NCI-H82 (cell line): ENCODE data around the gene IL4R.
A peak's percentile ranks its signal among the peaks of the same experiment; 100 is the strongest.

Experiments
- DNase-seq: peaks from one replicate; lab custom pipeline; 2025; lab: John Stamatoyannopoulos, UW

IL4R gene

DNA sequence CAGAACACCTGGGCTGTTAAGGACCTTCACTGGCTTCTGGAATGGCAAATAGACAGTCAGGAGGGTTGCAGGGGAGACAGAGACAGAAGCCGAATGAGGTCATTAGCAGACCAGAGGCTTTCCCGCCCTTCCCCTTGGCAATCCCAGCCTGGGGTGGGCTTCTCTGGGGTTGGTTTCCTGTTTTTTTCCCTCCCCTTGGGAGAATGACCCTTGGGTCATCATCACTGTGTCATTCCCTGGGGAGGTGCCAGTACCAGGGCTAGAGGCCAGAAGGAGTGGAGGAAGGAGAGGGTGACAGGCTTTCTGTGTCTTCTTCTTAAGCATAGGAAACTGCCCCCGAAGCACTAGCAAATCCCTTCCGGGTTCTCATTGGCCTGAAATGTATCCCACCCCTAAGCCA is 45.3 kb downstream of the IL4R start:
- peak; percentile 33 for DNase-seq

DNA sequence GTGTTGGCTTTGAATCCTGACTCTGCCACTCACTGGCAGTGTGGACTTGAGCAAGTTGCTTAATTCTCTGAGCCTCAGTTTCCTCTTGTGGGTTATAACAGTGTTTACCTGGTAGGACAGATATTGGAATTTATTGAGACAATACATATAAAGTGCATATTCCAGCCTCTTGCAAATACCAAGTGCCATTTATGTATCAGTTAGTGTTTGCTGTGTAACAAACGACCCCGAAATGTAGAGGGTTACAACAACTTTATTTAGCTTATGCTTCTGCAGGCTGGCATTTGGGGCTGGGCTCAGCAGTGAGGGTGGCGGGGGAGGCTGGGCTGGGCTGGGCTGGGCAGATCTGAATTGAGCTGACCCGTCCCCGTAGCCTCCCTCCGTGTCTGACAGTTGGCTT is 45.8 kb downstream of the IL4R start:
- no peak for DNase-seq

DNA sequence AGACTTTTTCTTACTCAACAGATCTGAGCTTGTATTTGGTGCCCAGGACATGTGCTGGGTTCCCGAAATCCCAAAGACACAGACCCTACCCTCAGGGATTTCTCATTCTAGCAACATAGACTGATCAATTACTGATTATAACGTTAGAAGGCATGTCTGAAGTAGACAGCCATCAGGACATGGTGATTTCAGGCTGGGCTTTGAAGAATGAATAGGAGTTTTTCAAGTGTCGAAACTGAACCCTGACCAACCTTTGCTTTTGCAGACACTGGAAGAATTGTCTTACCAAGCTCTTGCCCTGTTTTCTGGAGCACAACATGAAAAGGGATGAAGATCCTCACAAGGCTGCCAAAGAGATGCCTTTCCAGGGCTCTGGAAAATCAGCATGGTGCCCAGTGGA is 48.2 kb downstream of the IL4R start:
- DNase-seq = no peak

- no peak for DNase-seq
Measured at GRCh38 chr16:27362570-27363245, 48.9 kb downstream of the IL4R start.

DNA sequence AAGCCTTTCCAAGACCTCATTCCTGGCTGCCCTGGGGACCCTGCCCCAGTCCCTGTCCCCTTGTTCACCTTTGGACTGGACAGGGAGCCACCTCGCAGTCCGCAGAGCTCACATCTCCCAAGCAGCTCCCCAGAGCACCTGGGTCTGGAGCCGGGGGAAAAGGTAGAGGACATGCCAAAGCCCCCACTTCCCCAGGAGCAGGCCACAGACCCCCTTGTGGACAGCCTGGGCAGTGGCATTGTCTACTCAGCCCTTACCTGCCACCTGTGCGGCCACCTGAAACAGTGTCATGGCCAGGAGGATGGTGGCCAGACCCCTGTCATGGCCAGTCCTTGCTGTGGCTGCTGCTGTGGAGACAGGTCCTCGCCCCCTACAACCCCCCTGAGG is 49.5 kb downstream of the IL4R start:
- no peak for DNase-seq

DNA sequence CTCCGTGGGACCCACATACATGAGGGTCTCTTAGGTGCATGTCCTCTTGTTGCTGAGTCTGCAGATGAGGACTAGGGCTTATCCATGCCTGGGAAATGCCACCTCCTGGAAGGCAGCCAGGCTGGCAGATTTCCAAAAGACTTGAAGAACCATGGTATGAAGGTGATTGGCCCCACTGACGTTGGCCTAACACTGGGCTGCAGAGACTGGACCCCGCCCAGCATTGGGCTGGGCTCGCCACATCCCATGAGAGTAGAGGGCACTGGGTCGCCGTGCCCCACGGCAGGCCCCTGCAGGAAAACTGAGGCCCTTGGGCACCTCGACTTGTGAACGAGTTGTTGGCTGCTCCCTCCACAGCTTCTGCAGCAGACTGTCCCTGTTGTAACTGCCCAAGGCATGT is 50.0 kb downstream of the IL4R start:
- DNase-seq = no peak

GRCh38 chr16:27364493-27365141 is 50.8 kb downstream of the IL4R start:
- no peak for DNase-seq

GRCh38 chr16:27365142-27366089 is 51.6 kb downstream of the IL4R start:
- no peak for DNase-seq

- peak; percentile 11 for DNase-seq
Measured at GRCh38 chr16:27366687-27367460, 53.1 kb downstream of the IL4R start.

GRCh38 chr16:27367461-27368357 is 53.9 kb downstream of the IL4R start:
- DNase-seq = peak; percentile 79

DNA sequence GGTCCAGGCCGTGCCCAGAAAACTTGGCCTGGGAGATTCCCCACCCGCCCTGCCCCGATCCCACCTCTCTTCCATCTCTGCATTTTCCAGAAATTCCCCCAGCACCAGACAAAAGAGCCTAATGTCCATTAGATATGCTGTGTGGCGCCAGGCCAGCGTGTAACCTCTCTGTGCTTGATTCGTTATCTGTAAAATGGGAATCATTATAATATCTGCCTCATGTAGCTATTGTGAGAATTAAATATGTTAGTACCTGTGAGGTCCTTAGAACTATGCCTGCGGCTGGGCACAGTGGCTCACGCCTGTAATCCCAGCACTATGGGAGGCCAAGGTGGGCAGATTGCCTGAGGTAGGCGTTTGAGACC is 54.6 kb downstream of the IL4R start:
- DNase-seq = no peak

- DNase-seq = no peak
Measured at GRCh38 chr16:27369806-27370205, 56.0 kb downstream of the IL4R start.

- DNase-seq = no peak
Measured at GRCh38 chr16:27370318-27370717, 56.5 kb downstream of the IL4R start.

- no peak for DNase-seq
Measured at GRCh38 chr16:27373312-27373711, 59.5 kb downstream of the IL4R start.

- DNase-seq = no peak
Measured at GRCh38 chr16:27374221-27374803, 60.5 kb downstream of the IL4R start.

GRCh38 chr16:27374804-27375425 is 61.1 kb downstream of the IL4R start:
- DNase-seq = peak; percentile 90

DNA sequence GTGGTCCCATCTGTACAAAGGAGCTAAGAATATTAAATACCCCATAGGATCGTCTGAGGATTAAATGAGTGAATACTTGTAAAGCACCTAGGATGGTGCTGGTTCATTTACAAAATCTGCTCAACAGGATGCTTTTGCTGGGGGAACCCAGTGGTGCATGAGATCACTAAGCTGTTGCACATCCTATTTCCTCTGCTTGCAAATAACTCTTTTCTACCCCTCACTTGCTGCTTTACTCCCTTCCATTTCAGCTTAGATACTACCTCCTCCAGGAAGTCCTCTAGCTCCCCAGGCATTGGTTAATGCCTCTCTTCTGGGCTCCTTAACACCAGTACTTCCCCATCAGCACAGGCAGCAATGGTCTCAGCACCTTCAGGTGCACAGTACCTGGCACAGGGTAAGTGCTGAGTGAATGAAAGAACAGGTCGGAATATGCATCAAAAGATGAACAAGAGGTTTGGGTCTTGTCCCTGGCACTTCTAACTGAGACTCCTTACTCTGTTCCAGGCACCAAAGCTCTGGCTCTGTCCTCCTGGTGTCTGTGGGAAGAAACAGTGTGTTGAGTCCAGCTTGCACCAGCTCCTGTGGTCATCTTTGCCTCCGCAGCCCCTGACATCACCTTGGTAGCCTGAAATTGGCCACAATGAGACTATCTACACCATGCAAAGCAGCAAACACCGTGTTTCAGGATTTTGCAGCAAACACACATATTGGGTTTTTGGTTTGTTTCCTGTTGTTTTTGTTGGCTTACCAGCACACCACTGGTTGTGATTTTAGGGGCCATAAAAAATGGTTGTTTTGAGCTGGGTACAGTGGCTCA is 64.1 kb downstream of the IL4R start:
- DNase-seq = peak; percentile 39

DNA sequence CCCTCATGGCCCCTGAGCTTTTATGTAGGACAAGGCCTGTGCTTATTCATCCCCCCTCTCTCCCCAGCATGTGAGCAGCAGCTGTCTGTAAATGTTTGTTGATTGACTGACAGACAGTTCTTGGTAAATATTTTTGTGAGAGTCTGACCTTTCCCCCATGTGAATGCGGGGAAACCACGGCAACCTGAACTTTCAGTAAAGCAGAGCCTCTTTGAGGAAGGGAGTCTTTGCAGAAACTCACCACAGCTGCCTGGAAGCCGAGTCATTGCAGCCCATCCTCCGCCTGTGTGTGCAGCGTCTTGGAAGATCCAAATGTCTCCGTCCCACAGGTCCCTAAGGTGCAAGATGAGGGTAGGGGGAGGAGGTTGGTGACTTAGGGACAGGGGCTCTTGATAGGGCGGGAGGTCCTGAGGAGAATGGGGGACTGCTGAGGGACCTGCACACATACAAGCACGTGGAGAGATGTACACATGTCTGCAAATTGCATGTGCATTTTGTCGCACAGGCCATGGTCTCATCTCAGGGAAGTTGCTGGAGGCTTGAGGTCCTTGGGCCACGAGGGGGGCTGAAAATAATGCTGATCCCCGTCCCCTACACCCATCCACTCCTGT is 65.2 kb downstream of the IL4R start:
- DNase-seq = no peak

DNA sequence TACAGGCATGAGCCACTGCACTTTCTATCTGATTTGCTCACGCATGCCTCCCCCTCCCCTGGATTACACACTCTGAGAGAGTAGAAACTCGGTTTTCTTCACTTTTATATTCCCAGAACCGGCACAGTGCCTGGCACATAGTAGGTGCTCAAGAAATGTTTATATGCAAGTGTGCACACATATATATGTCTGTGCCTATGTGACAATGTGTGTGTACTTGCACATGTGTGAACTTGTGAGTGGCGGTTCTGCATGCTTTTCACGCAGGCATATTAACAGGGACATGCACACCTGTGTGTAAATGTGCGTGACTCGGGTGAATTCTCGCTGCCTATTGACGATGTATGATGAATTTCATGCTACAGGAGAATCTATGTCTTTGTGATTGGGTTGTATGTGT is 66.1 kb downstream of the IL4R start:
- DNase-seq = no peak
